DND-41 (cell line): ENCODE results near the gene RACK1.
A peak's percentile ranks its signal among the peaks of the same experiment; 100 is the strongest.

Source experiments
- ATAC-seq: fragments of 200-7000 bp; cut with Tn5 transposase; 3 replicates; pipeline ENCODE4 v1.9.1; 2021; ENCODE audit warnings: low read depth; ENCODE audit not compliant: insufficient read depth
- DNase-seq: peaks from one replicate; pipeline ENCODE4 v3.0.0-alpha.2; 2020
- H2AFZ ChIP-seq: 2 replicates; pipeline ENCODE4 v1.6.0; 2012; ENCODE audit warnings: low read depth, low read length
- H3K27ac ChIP-seq: 2 replicates; pipeline ENCODE4 v1.5.1; 2012; ENCODE audit warnings: low read length, inconsistent platforms
- H3K27me3 ChIP-seq: fragments of 200-600 bp; sonication (generic); 2 replicates; pipeline ENCODE4 v1.6.0; 2012; ENCODE audit warnings: low read length, mild to moderate bottlenecking, inconsistent platforms; ENCODE audit not compliant: insufficient read depth, poor library complexity
- H3K36me3 ChIP-seq: 2 replicates; pipeline ENCODE4 v1.5.1; 2012; ENCODE audit warnings: low read length, inconsistent platforms; ENCODE audit not compliant: insufficient read depth
- H3K4me1 ChIP-seq: 2 replicates; pipeline ENCODE4 v1.5.1; 2012; ENCODE audit warnings: mild to moderate bottlenecking, low read length; ENCODE audit not compliant: insufficient read depth
- H3K4me2 ChIP-seq: 2 replicates; pipeline ENCODE4 v1.6.0; 2012; ENCODE audit warnings: mild to moderate bottlenecking, moderate library complexity, low read length, inconsistent platforms; ENCODE audit not compliant: insufficient read depth
- H3K4me3 ChIP-seq, 2 experiments: fragments of 200-600 bp in 1 of 2; shearing (Covaris generic) in 1 of 2; 2 replicates each; pipeline ENCODE4 v1.5.1; 2012 to 2016; ENCODE audit warnings: inconsistent platforms in 2 of 2, low read length in 2 of 2, mild to moderate bottlenecking in 2 of 2, low read depth in 1 of 2, moderate library complexity in 1 of 2
- H3K79me2 ChIP-seq: 2 replicates; pipeline ENCODE4 v1.6.0; 2012; ENCODE audit warnings: low read length, inconsistent platforms; ENCODE audit not compliant: insufficient read depth
- H3K9ac ChIP-seq: 2 replicates; pipeline ENCODE4 v1.6.0; 2012; ENCODE audit warnings: low read depth, mild to moderate bottlenecking, inconsistent platforms, low read length, moderate library complexity
- H3K9me3 ChIP-seq: 2 replicates; pipeline ENCODE4 v1.5.1; 2012; ENCODE audit warnings: low read length, moderate library complexity, mild to moderate bottlenecking, inconsistent platforms; ENCODE audit not compliant: insufficient read depth, severe bottlenecking
- H4K20me1 ChIP-seq: 2 replicates; pipeline ENCODE4 v1.6.0; 2012; ENCODE audit warnings: low read length; ENCODE audit not compliant: insufficient read depth
- CTCF ChIP-seq: IDR thresholded peaks from 2 replicates; pipeline ENCODE4 v1.5.1; 2012; ENCODE audit warnings: borderline replicate concordance, low read length, moderate library complexity, mild to moderate bottlenecking; ENCODE audit not compliant: poor library complexity, severe bottlenecking; ENCODE audit errors: extremely low read depth
- EZH2 ChIP-seq: IDR thresholded peaks from 3 replicates; pipeline ENCODE4 v1.6.1; 2012; ENCODE audit warnings: borderline replicate concordance, low read depth, mild to moderate bottlenecking, moderate library complexity, low read length, inconsistent platforms; ENCODE audit not compliant: severe bottlenecking

Gene RACK1

GRCh38 chr5:181231432-181231831 is 12.3 kb downstream of the RACK1 start:
- H3K9me3 ChIP-seq = no peaks in the 10 kb centered on the region
- H3K36me3 ChIP-seq = peaks cover 69% of the 10 kb centered on the region
- ATAC-seq (no peak), DNase-seq (no peak)
- H3K79me2 ChIP-seq = peaks cover 18% of the 10 kb centered on the region
- no peak overlapping the region for H2AFZ ChIP-seq
- no peaks in the 10 kb centered on the region for H3K27me3 ChIP-seq
- no peak for TF ChIP-seq EZH2
- no peak for TF ChIP-seq CTCF
- no peaks in the 10 kb centered on the region for H3K4me1 ChIP-seq
- no peak overlapping the region for H3K4me3 ChIP-seq
- H4K20me1 ChIP-seq = peaks cover 5% of the 10 kb centered on the region; the same call in 1 of the 2 replicates
- no peak overlapping the region for H3K9ac ChIP-seq
- H3K27ac ChIP-seq = no peak overlapping the region
- H3K4me2 ChIP-seq = no peak overlapping the region

GRCh38 chr5:181230551-181230950 is 13.2 kb downstream of the RACK1 start:
- no peak overlapping the region for H3K4me2 ChIP-seq
- peaks cover 61% of the 10 kb centered on the region for H3K36me3 ChIP-seq
- TF ChIP-seq CTCF (no peak), EZH2 (no peak)
- no peak overlapping the region for H2AFZ ChIP-seq
- H4K20me1 ChIP-seq = peaks cover 5% of the 10 kb centered on the region; the same call in 1 of the 2 replicates
- no peak overlapping the region for H3K9ac ChIP-seq
- no peak overlapping the region for H3K27ac ChIP-seq
- peaks cover 7% of the 10 kb centered on the region for H3K4me1 ChIP-seq
- 0 out of 3 replicates have a peak, but pooled peaks have one; percentile 6 for ATAC-seq
- H3K4me3 ChIP-seq = no peak overlapping the region
- H3K79me2 ChIP-seq = peaks cover 24% of the 10 kb centered on the region
- H3K27me3 ChIP-seq = no peaks in the 10 kb centered on the region
- H3K9me3 ChIP-seq = no peaks in the 10 kb centered on the region
- DNase-seq = peak; percentile 29

- Histone ChIP-seq H3K9ac (no peak overlapping the region), H3K4me3 (no peak overlapping the region), H3K4me1 (peaks cover 12% of the 10 kb centered on the region), H3K27me3 (no peaks in the 10 kb centered on the region), H4K20me1 (peaks cover 5% of the 10 kb centered on the region; the same call in 1 of the 2 replicates), H3K4me2 (no peak overlapping the region), H3K27ac (no peak overlapping the region), H2AFZ (no peak overlapping the region), H3K79me2 (peaks cover 30% of the 10 kb centered on the region), H3K9me3 (no peaks in the 10 kb centered on the region), H3K36me3 (peaks cover 55% of the 10 kb centered on the region)
- TF ChIP-seq EZH2 (no peak), CTCF (no peak)
- ATAC-seq (no peak), DNase-seq (no peak)
Measured at GRCh38 chr5:181229996-181230395, 13.7 kb downstream of the RACK1 start.
